AG04450 (cell line): ENCODE measurements around the gene SET. TPM values are rescaled to one million over a fixed set of nuclear protein-coding genes. Genes with fewer than 3 reads are reported as not detected.
A peak's percentile ranks its signal among the peaks of the same experiment; 100 is the strongest.

Experiments used
- CTCF ChIA-PET: fragments of 300-600, 350-600 bp; formaldehyde crosslinking; extraction: SDS; loops from one replicate; lab custom pipeline; 2022; ENCODE audit warnings: antibody characterized with exemption, inconsistent platforms; lab: Charles Lee
- POLR2A ChIA-PET: fragments of 350-600 bp; formaldehyde crosslinking; extraction: SDS; loops from one replicate; lab custom pipeline; 2021; ENCODE audit warnings: antibody characterized with exemption, inconsistent platforms; lab: Yijun Ruan, JAX
- DNase-seq: peaks from one replicate; pipeline ENCODE4 v3.0.0-alpha.2; 2011; ENCODE audit warnings: low read depth, low spot score
- H3K27ac ChIP-seq: one replicate; pipeline ENCODE4 v1.5.1; 2012; ENCODE audit warnings: low read depth, low read length, control low read depth
- H3K27me3 ChIP-seq: one replicate; pipeline ENCODE4 v1.6.0; 2012; ENCODE audit warnings: low read length; ENCODE audit not compliant: control insufficient read depth, insufficient read depth
- H3K4me3 ChIP-seq: 2 replicates; pipeline ENCODE4 v1.5.1; 2011; ENCODE audit warnings: mild to moderate bottlenecking, low read depth, low read length, control low read depth
- H3K9me3 ChIP-seq: 2 replicates; pipeline ENCODE4 v1.5.1; 2012; ENCODE audit warnings: low read length; ENCODE audit not compliant: control insufficient read depth, insufficient read depth
- CTCF ChIP-seq: IDR thresholded peaks from 2 replicates; pipeline ENCODE4 v1.5.1; 2011; ENCODE audit warnings: low read depth, low read length, control low read depth, inconsistent platforms
- polyA plus RNA-seq: library from polyadenylated mRNA; depleted of rRNA; stranded (reverse); fragments of >200 nt; gene quantifications from 2 replicates; pipeline ENCODE4 v1.2.3, GENCODE V29; 2011

The SET gene
- polyA plus RNA-seq, 1 experiment = 259 TPM

DNA sequence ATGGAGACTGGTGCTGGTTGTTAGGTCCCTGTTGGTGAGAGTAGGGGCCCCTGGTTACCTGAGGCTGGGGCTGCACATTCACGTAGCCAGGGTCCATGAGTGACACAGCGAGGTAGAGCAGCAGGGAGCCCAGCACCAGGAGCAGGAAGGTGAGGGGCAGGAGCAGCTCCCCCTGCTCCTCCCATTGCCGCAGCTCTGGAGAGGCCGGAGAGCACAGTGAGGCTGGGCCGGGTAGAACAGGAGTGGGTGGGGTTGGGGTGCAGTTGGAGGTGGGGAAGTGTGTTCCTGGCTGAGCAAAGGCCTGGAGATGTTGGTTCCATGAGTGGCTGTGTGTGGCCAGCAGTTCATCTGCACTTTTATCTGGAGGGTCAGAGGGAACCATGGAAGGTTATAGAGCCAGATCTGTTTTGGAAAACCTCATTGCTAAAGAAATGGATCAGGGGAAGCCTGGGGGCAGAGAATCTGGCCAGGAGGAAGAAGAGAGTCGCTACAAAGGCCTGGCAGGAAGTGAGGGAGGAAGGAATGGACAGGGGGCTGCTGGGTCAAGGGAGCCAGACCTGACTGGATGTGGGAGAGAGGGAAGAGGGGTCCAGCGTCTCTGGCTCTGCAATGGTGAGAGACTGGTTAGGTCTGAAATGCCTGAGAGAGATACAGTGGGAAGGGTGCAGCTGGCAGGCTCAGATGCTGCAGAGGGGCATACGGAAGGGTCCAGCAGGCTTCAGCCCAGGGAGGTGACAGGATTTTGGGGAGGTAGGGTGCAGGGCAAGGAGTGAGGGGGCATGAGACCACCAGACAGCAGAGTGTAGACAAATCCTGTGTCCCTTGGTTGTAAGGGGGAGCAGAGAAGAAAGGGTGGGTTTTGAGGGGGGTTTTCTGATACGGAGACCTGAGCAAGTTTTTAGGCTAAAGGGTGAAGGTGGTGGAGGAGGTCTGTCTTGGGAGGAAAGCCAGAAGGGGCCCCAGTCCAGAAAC is 33.6 kb downstream of the SET start:
- Histone ChIP-seq H3K9me3 (no peaks in the 10 kb centered on the region; the same call in 1 of the 2 replicates), H3K27ac (no peak overlapping the region), H3K4me3 (no peak overlapping the region), H3K27me3 (no peaks in the 10 kb centered on the region)
- DNase-seq = no peak
- no peak for TF ChIP-seq CTCF
- CTCF ChIA-PET = no interaction called here
- POLR2A ChIA-PET = no interaction called here

- no peak for DNase-seq
- Histone ChIP-seq H3K27ac (no peak overlapping the region), H3K9me3 (no peaks in the 10 kb centered on the region; the same call in 1 of the 2 replicates), H3K4me3 (peak overlapping the region; percentile 78), H3K27me3 (no peaks in the 10 kb centered on the region)
- POLR2A ChIA-PET = interaction anchor here (0.6 to 1.0 kb wide), 2 partner anchors 23 to 60 kb away, joined by 3 to 4 read pairs; no protein-coding TSS in a partner anchor
- TF ChIP-seq CTCF = no peak
- CTCF ChIA-PET = no interaction called here
These were observed 34.4 kb downstream of the SET start for GRCh38 chr9:128723352-128723865.

- DNase-seq = peak; percentile 81
- Histone ChIP-seq H3K4me3 (peak within 1 kb of the TSS; percentile 78), H3K27me3 (no peaks in the 10 kb centered on the region), H3K27ac (no peak within 1 kb of the TSS), H3K9me3 (no peaks in the 10 kb centered on the region; the same call in 1 of the 2 replicates)
- no peak for TF ChIP-seq CTCF
- ChIA-PET CTCF (interaction anchor here (0.9 to 2.7 kb wide), 3 partner anchors 9 to 94 kb away, joined by 3 to 17 read pairs (median 12); partner anchors contain the start of gene ENDOG), POLR2A (interaction anchor here (0.6 to 1.0 kb wide), 5 partner anchors 10 to 94 kb away, joined by 3 to 7 read pairs (median 4); partner anchors contain the start of gene ENDOG)
These were observed 35.1 kb downstream of the SET start, which contains the start of gene ZDHHC12 for GRCh38 chr9:128723866-128724743. Gene ZDHHC12 (minus strand): TSS chr9:128724127. CDS start chr9:128724093, 34 bp downstream.

DNA sequence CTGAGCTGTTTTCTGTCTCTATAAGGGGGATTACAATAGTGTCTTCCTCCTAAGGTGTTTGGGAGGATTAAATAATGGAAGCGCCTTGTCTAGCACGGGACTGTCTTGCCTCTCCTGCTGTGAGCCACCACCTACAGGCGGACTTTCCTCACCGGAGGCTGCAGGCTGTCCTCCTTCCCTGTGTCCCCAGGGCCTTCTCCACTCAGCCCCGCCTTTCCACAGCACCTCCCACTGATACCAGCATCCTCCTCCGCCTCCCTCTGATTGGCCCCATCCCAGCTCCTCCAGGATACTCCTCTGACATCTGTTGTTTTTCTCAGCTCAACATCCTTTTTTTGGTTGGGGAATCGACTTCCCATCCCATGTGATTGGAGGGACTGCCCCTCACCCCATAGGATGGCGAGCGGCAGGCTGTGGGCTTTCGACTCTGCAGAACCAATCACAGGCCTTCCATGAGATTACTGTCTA is 35.8 kb downstream of the SET start:
- Histone ChIP-seq H3K27ac (no peak overlapping the region), H3K27me3 (no peaks in the 10 kb centered on the region), H3K9me3 (no peaks in the 10 kb centered on the region; the same call in 1 of the 2 replicates), H3K4me3 (peak overlapping the region; percentile 78)
- CTCF ChIA-PET = interaction anchor here (0.9 to 2.7 kb wide), 3 partner anchors 8 to 93 kb away, joined by 3 to 17 read pairs (median 12); partner anchors contain the start of gene ENDOG
- POLR2A ChIA-PET = interaction anchor here (0.6 to 1.0 kb wide), 4 partner anchors 11 to 93 kb away, joined by 3 to 7 read pairs (median 4); partner anchors contain the start of gene ENDOG
- no peak for TF ChIP-seq CTCF
- peak; percentile 26 for DNase-seq
